Lung (tissue), 12 donors: ENCODE measurements around the gene FAM32A. TPM values are rescaled to one million over a fixed set of nuclear protein-coding genes. Genes with fewer than 3 reads are reported as not detected.
A peak's percentile ranks its signal among the peaks of the same experiment; 100 is the strongest.
"Not testable (repeated sequence)": the region's sequence is repeated elsewhere in the genome, so short reads cannot be mapped to it uniquely, and the experiment has no call there.

Experiments used
- ATAC-seq: fragments of 200-7000 bp; cut with Tn5 transposase; one replicate; pipeline ENCODE4 v1.9.1; 2020; ENCODE audit warnings: moderate number of reproducible peaks; ENCODE audit not compliant: insufficient read depth, low FRiP score
- DNase-seq, 3 donors: peaks; one replicate each; pipeline ENCODE4 v3.0.0-alpha.2; 2013 to 2017
- H3K27ac ChIP-seq, 2 donors: one replicate each; pipeline ENCODE4 v1.5.1; 2013; ENCODE audit warnings: mild to moderate bottlenecking in 2 of 2, moderate library complexity in 2 of 2, control low read depth in 1 of 2, inconsistent platforms in 1 of 2, low read depth in 1 of 2, low read length in 1 of 2
- H3K27me3 ChIP-seq, 3 donors: one replicate each; pipeline ENCODE4 v1.5.1; 2013; ENCODE audit warnings: low read length in 2 of 3; ENCODE audit not compliant: control insufficient read depth in 3 of 3, insufficient read depth in 3 of 3
- H3K36me3 ChIP-seq, 4 donors: one replicate each; pipeline ENCODE4 v1.5.1; 2013; ENCODE audit warnings: low read length in 4 of 4, mild to moderate bottlenecking in 1 of 4, moderate library complexity in 1 of 4; ENCODE audit not compliant: control insufficient read depth in 4 of 4, insufficient read depth in 4 of 4
- H3K4me1 ChIP-seq, 5 donors: one replicate each; pipeline ENCODE4 v1.5.1; 2013; ENCODE audit warnings: low read length in 5 of 5, mild to moderate bottlenecking in 2 of 5, moderate library complexity in 1 of 5; ENCODE audit not compliant: control insufficient read depth in 5 of 5, insufficient read depth in 5 of 5
- H3K4me3 ChIP-seq: one replicate; pipeline ENCODE4 v1.5.1; 2013; ENCODE audit warnings: mild to moderate bottlenecking, control low read depth, moderate library complexity
- H3K9ac ChIP-seq, 2 donors: one replicate each; pipeline ENCODE4 v1.5.1; 2013; ENCODE audit warnings: low read length in 2 of 2, control low read depth in 1 of 2; ENCODE audit not compliant: insufficient read depth in 1 of 2
- H3K9me3 ChIP-seq, 4 donors: one replicate each; pipeline ENCODE4 v1.5.1; 2013; ENCODE audit warnings: low read length in 3 of 4, mild to moderate bottlenecking in 1 of 4, moderate library complexity in 1 of 4; ENCODE audit not compliant: control insufficient read depth in 4 of 4, insufficient read depth in 3 of 4
- CTCF ChIP-seq: IDR thresholded peaks from 2 replicates; pipeline ENCODE4 v1.5.1; 2012; ENCODE audit warnings: mild to moderate bottlenecking; ENCODE audit errors: control extremely low read depth, extremely low read depth
- WGBS, 2 donors: extraction: QIAGEN DNeasy Blood & Tissue Kit; methylation state at CpG; one replicate each; pipeline ENCODE4 v1.1.7; 2013; 5-methylcytosine and 5-hydroxymethylcytosine counted together
- polyA plus RNA-seq, 2 donors: library from polyadenylated mRNA; stranded (reverse); fragments of 200-250 nt; gene quantifications; one replicate each; pipeline ENCODE4 v1.2.1, GENCODE V29; 2013
- total RNA-seq, 2 donors: library from RNA; depleted of rRNA in 1 of 2; stranded (reverse); fragments of >200 nt in 1 of 2; gene quantifications; one replicate each; pipeline ENCODE4 v1.2.1, GENCODE V29; 2014 to 2021
- donor health status: control.
- donor health status: control.
- donor health status: Bipolar disorder and iron deficiency.
- donor health status: healthy.
- donor health status: DM: yes; HTN: yes; CAD: no.

The FAM32A gene
- total and polyA plus RNA-seq, 4 donors, result 53.5 to 81.7 (median 68.8) TPM

DNA sequence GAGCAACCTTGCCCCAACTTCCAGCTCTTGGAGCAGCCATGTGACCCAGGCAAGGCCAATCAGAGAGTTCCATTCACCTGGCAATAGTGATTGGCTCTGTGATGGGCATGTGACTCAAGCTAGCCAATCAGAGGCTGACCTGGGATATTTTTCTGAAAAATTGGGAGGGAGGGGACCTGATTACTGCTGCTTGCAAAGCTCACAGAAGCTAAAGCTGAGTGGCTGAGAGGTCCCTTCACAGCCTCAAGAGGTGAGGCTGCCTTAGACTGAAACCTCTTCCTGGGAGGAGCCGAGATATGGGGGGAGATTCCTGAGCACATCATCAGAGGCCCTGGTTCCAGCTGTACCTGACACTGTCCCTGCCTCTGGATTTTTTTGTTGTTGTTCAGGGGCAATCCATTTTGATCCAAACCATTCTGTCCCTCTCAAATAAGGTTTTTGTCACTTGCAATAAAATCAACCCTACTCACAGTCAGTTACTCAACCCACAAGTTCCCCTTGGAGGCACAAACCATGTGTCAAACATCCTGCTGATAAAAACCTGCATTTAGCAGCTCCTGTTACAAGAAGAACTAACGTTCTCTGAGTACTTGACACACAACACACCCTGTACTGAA is 16.6 kb upstream of the FAM32A start:
- H3K4me3 ChIP-seq, result no peak overlapping the region
- no peak for TF ChIP-seq CTCF
- no peak overlapping the region for H3K27ac ChIP-seq
- H3K36me3 ChIP-seq, result no peaks in the 10 kb centered on the region
- DNase-seq (peak in 1 of 3 donors; percentile 9), ATAC-seq (no peak)
- H3K9me3 ChIP-seq, result no peaks in the 10 kb centered on the region
- 35 to 47% methylated on average over 2 of the region's 2 CpGs for WGBS, 2 donors
- H3K4me1 ChIP-seq, result no peaks in the 10 kb centered on the region
- no peak overlapping the region for H3K9ac ChIP-seq
- H3K27me3 ChIP-seq, result no peaks in the 10 kb centered on the region

DNA sequence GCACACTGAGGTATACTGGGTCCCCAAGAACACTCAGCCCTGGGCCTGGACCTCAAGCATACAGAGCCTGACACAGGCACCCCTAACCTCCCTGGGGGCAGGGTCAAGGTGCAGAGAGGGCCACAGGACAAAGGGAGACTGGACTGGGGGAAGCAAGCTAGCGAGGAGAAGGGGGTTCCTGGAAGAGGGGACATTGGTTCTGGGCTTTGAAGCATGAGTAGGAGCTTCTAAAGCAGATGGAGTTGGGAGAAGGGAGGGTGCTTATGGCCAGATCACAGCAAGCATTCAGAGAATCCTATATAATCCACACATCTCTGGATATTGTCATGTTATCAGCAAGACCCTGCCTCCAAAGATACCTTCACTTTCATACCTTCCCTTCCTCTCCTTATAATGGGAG is 15.1 kb upstream of the FAM32A start:
- no peak for TF ChIP-seq CTCF
- ATAC-seq (no peak), DNase-seq (no peak)
- Histone ChIP-seq H3K36me3 (no peaks in the 10 kb centered on the region), H3K27ac (no peak overlapping the region), H3K9me3 (peaks cover 0 to 2% (median 0%) of the 10 kb centered on the region in 4 donors), H3K4me1 (no peaks in the 10 kb centered on the region), H3K9ac (no peak overlapping the region), H3K4me3 (no peak overlapping the region), H3K27me3 (no peaks in the 10 kb centered on the region)
- WGBS, 2 donors, result 84 to 86% methylated on average over 1 of the region's 1 CpG

DNA sequence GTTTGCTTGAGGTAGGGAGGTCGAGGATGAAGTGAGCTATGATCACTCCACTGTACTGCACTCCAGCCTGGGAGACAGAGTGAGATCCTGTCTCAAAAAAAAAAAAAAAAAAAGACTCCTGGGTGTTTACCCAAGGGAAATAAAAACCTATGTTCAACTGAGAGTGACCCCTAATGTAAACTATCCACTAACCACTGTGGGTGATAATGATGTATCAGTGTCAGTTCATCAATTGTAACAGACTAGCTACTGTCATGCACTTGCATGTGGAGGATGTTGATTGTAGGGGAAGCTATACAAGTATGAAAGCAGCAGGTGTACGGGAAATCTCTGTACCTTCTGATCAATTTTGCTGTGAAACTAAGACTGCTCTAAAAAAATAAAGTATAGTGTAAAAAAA is 9.3 kb upstream of the FAM32A start:
- Histone ChIP-seq H3K9ac (no peak overlapping the region), H3K36me3 (no peaks in the 10 kb centered on the region), H3K27ac (no peak overlapping the region), H3K4me1 (no peaks in the 10 kb centered on the region), H3K4me3 (no peak overlapping the region), H3K9me3 (peaks cover 0 to 6% (median 0%) of the 10 kb centered on the region in 4 donors), H3K27me3 (no peaks in the 10 kb centered on the region)
- TF ChIP-seq CTCF, result no peak
- WGBS, 2 donors, result 62 to 77% methylated on average over 2 of the region's 2 CpGs
- ATAC-seq, result no peak
- DNase-seq, result no peak

DNA sequence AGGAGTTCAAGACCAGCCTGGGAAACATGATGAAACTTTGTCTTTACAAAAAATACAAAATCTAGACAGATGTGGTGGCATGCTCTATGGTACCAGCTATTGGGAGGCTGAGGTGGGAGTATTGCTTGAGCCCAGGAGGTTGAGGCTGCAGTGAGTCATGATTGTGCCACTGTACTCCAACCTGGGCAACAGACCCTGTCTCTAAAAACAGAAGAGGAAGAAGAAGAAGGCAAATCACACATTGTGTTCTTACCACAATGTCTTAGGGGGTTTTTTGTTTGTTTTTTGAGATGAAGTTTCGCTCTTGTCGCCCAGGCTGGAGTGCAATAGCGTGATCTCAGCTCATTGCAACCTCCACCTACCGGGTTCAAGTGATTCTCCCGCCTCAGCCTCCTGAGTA is 6.3 kb upstream of the FAM32A start:
- H3K36me3 ChIP-seq, H3K4me1 ChIP-seq, H3K27me3 ChIP-seq, H3K27ac ChIP-seq, H3K9me3 ChIP-seq, DNase-seq, H3K4me3 ChIP-seq, ATAC-seq, H3K9ac ChIP-seq: not testable (repeated sequence)
- WGBS, 2 donors, result 80% methylated on average over 5 of the region's 5 CpGs
